Activated CD8-positive, alpha-beta memory T cell treated with anti-CD3 and anti-CD28 coated beads for 24 hours (primary cell): Measurements from ENCODE around the gene SLC6A3.

Source experiments
- DNase-seq: peaks from one replicate; pipeline ENCODE4 v3.0.0-alpha.2; 2020

SLC6A3 gene

GRCh38 chr5:1445313-1445688 is at the start of gene SLC6A3:
SLC6A3 (minus strand) TSS chr5:1445440; CDS start chr5:1443197, 2,243 bp downstream.
- DNase-seq, result peak; percentile 83

GRCh38 chr5:1493941-1494340 is 48.7 kb upstream of the SLC6A3 start:
- DNase-seq, result no peak

- DNase-seq, result no peak
Measured at GRCh38 chr5:1493413-1493812, 48.2 kb upstream of the SLC6A3 start.

GRCh38 chr5:1492757-1493156 is 47.5 kb upstream of the SLC6A3 start:
- DNase-seq, result no peak

- DNase-seq, result no peak
Measured at GRCh38 chr5:1490376-1490775, 45.1 kb upstream of the SLC6A3 start.

GRCh38 chr5:1489754-1490153 is 44.5 kb upstream of the SLC6A3 start:
- no peak for DNase-seq

- DNase-seq, result peak; percentile 77
Measured at GRCh38 chr5:1488882-1489680, 43.8 kb upstream of the SLC6A3 start.

- no peak for DNase-seq
Measured at GRCh38 chr5:1487079-1487764, 42.0 kb upstream of the SLC6A3 start.

GRCh38 chr5:1486271-1486670 is 41.0 kb upstream of the SLC6A3 start:
- DNase-seq, result no peak

GRCh38 chr5:1485579-1486118 is 40.4 kb upstream of the SLC6A3 start:
- DNase-seq, result no peak

GRCh38 chr5:1484730-1485578 is 39.7 kb upstream of the SLC6A3 start:
- DNase-seq, result no peak

GRCh38 chr5:1483856-1484729 is 38.9 kb upstream of the SLC6A3 start:
- DNase-seq, result no peak

GRCh38 chr5:1483064-1483463 is 37.8 kb upstream of the SLC6A3 start:
- no peak for DNase-seq

- DNase-seq, result no peak
Measured at GRCh38 chr5:1481959-1482331, 36.7 kb upstream of the SLC6A3 start.

GRCh38 chr5:1481266-1481958 is 36.2 kb upstream of the SLC6A3 start:
- no peak for DNase-seq

- DNase-seq, result no peak
Measured at GRCh38 chr5:1480806-1481205, 35.6 kb upstream of the SLC6A3 start.

GRCh38 chr5:1480217-1480616 is 35.0 kb upstream of the SLC6A3 start:
- no peak for DNase-seq

GRCh38 chr5:1479581-1480188 is 34.4 kb upstream of the SLC6A3 start:
- peak; percentile 81 for DNase-seq

GRCh38 chr5:1479066-1479465 is 33.8 kb upstream of the SLC6A3 start:
- DNase-seq, result no peak

GRCh38 chr5:1478271-1479035 is 33.2 kb upstream of the SLC6A3 start:
- no peak for DNase-seq
